Kidney epithelial cell (primary cell): ENCODE data around the gene DNAH6. TPM values are rescaled to one million over a fixed set of nuclear protein-coding genes. Genes with fewer than 3 reads are reported as not detected.
"Not testable (repeated sequence)": the region's sequence is repeated elsewhere in the genome, so short reads cannot be mapped to it uniquely, and the experiment has no call there.

ENCODE experiments used
- DNase-seq: peaks from one replicate; pipeline ENCODE4 v3.0.0-alpha.2; 2010; ENCODE audit warnings: low read depth
- H3K27me3 ChIP-seq: 2 replicates; pipeline ENCODE4 v1.6.0; 2011; ENCODE audit warnings: low read length; ENCODE audit not compliant: control insufficient read depth, insufficient read depth
- H3K36me3 ChIP-seq: 2 replicates; pipeline ENCODE4 v1.5.1; 2011; ENCODE audit warnings: low read length; ENCODE audit not compliant: control insufficient read depth, insufficient read depth
- H3K4me3 ChIP-seq: 2 replicates; pipeline ENCODE4 v1.5.1; 2011; ENCODE audit warnings: low read depth, mild to moderate bottlenecking, control low read depth, low read length
- CTCF ChIP-seq: IDR thresholded peaks from 2 replicates; pipeline ENCODE4 v1.5.1; 2011; ENCODE audit warnings: mild to moderate bottlenecking, moderate library complexity, low read length, control low read depth, inconsistent platforms; ENCODE audit not compliant: insufficient read depth, poor library complexity, severe bottlenecking
- total RNA-seq: library from RNA; depleted of rRNA; stranded (reverse); fragments of >200 nt; gene quantifications from 2 replicates; pipeline ENCODE4 v1.2.3, GENCODE V29; 2015

The DNAH6 gene
- total RNA-seq, 1 donor from 2014 or later: 0.63 TPM

DNA sequence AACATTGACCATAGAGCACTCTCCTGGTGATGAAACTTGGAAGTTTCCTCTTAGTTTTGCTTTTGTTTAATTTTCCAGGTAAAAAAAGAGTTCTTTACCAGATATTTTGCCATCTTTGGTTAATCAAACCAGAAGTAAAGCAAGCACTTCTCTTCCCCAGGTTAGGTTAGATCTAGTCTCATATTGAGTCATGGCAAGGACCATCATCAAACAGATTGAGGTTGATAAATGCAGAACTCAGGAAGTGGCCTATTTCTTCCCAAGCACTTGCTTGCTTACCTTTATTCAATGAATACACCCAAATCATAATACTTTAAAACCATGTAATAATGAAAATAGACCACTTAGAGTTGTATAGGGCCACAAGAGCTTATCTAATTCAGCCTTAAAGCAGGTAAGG is 23.4 kb downstream of the DNAH6 start:
- DNase-seq: no peak
- Histone ChIP-seq H3K36me3 (no peaks in the 10 kb centered on the region), H3K4me3 (no peak overlapping the region), H3K27me3 (no peaks in the 10 kb centered on the region)
- TF ChIP-seq CTCF: no peak

DNA sequence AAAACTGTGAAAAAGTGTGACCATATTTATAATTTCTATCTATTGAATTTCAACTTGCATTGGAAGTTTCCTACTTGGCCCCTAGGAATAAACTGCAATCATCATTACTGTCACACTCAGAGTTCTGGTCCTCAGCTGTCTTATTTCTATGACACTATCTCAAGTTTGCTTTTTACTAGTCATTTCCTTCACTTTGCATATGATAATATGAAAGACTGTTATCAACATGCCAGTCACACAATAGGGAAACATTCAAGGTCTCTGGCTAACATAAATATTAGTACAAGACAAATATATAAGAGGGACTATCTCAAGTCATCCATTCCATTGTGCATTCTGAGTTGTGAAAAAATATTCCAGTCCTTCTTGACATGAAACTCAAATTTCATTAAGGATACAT is 28.7 kb downstream of the DNAH6 start:
- no peaks in the 10 kb centered on the region for H3K27me3 ChIP-seq
- TF ChIP-seq CTCF: no peak
- no peak overlapping the region for H3K4me3 ChIP-seq
- H3K36me3 ChIP-seq: no peaks in the 10 kb centered on the region
- no peak for DNase-seq

DNA sequence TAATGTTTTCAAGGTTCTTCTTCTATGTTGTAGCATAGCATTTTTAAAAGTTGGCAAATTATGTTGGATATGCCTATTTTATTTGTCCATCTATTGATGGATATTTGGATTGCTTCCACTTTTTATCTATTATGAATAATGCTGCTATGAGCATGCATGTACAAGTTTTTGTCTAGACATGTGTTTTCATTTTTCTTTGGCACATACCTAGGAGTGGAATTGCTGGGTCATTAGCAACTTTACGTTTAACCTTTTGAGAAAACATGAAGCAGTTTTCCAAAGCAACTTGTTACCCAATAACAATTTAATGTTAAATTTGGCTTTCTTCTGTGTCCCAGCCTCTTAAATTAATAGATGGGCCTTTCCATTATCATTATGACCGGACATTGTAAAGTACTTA is 30.3 kb downstream of the DNAH6 start:
- DNase-seq: no peak
- H3K36me3 ChIP-seq: no peaks in the 10 kb centered on the region
- TF ChIP-seq CTCF: no peak
- no peaks in the 10 kb centered on the region for H3K27me3 ChIP-seq
- no peak overlapping the region for H3K4me3 ChIP-seq

- Histone ChIP-seq H3K4me3 (no peak overlapping the region), H3K36me3 (no peaks in the 10 kb centered on the region), H3K27me3 (no peaks in the 10 kb centered on the region)
- no peak for DNase-seq
- TF ChIP-seq CTCF: no peak
These were observed 32.0 kb downstream of the DNAH6 start for GRCh38 chr2:84548303-84548702.

DNA sequence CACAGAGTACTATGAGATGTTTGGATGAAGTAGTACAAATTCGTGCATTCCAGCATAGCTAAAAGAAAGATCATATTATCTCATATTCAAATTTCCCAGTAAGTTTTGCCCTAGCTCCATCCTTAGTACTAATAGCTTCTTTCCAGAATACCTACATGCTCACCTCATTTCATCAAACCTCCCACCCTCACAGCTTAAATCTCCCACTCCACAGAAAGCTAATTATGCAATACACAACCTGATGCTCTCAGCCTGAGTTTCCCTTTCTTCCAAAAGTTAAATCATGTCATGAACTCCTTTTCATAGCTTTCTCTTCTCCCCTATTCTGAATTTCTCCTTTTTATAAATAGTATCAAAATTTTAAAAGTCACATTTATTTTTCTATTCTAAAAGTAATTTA is 34.6 kb downstream of the DNAH6 start:
- no peak for DNase-seq
- no peak overlapping the region for H3K4me3 ChIP-seq
- no peaks in the 10 kb centered on the region for H3K36me3 ChIP-seq
- H3K27me3 ChIP-seq: no peaks in the 10 kb centered on the region
- TF ChIP-seq CTCF: no peak

- DNase-seq, H3K36me3 ChIP-seq, H3K27me3 ChIP-seq, H3K4me3 ChIP-seq: not testable (repeated sequence)
These were observed 35.2 kb downstream of the DNAH6 start for GRCh38 chr2:84551526-84551925.
